Testis (tissue), 5 donors: ENCODE data around the gene CFAP54. TPM values are rescaled to one million over a fixed set of nuclear protein-coding genes. Genes with fewer than 3 reads are reported as not detected.

Experiments
- DNase-seq: peaks from one replicate; pipeline ENCODE4 v3.0.0-alpha.2; 2019
- H3K27ac ChIP-seq, 2 donors: fragments of 200-600 bp; sonication (generic); one replicate each; pipeline ENCODE4 v1.5.1; 2019
- H3K27me3 ChIP-seq: fragments of 200-600 bp; sonication (generic); one replicate; pipeline ENCODE4 v1.5.1; 2019
- H3K36me3 ChIP-seq: fragments of 200-600 bp; sonication (generic); one replicate; pipeline ENCODE4 v1.5.1; 2017; ENCODE audit warnings: low read depth; ENCODE audit errors: missing control alignments
- H3K4me1 ChIP-seq: fragments of 200-600 bp; sonication (generic); one replicate; pipeline ENCODE4 v1.5.1; 2019
- H3K4me3 ChIP-seq, 2 donors: fragments of 200-600 bp; sonication (generic); one replicate each; pipeline ENCODE4 v1.5.1; 2017 to 2019
- H3K9me3 ChIP-seq: fragments of 200-600 bp; sonication (generic); one replicate; pipeline ENCODE4 v1.5.1; 2017
- POLR2A ChIP-seq: fragments of 450-650 bp; IDR thresholded peaks from one replicate; pipeline ENCODE4 v1.6.1; 2017; ENCODE audit warnings: antibody characterized with exemption, mild to moderate bottlenecking, moderate library complexity
- WGBS, 2 donors: methylation state at CpG; one replicate each; pipeline ENCODE4 v1.1.5; 2018; 5-methylcytosine and 5-hydroxymethylcytosine counted together
- intact Hi-C: fragments of 100-400 bp; cut with DNase I; formaldehyde crosslinking; loops from one replicate; pipeline ENCODE4 v1.15.1; 2023; ENCODE audit warnings: low total_unique reads
- long read RNA-seq, 2 donors: transcript quantifications; one replicate each; lab custom pipeline, GENCODE V29; 2026
- polyA plus RNA-seq: library from polyadenylated mRNA; stranded (reverse); fragments of 350-450 nt; fragmentation: Illumina TruSeq; extraction: RNeasy Lipid Tissue Mini Kit (QIAGEN cat#74804); gene quantifications from one replicate; pipeline ENCODE4 v1.2.3, GENCODE V29; 2014; ENCODE audit warnings: low read depth, low replicate concordance; ENCODE audit not compliant: insufficient read depth
- total RNA-seq, 2 donors: library from RNA; depleted of rRNA; stranded (reverse); fragments of >200 nt; gene quantifications; one replicate each; pipeline ENCODE4 v1.2.3, GENCODE V29; 2016
- TF ChIP-seq, protein P1 (sequence below), 3 experiments: fragments of 450-650 bp in 2 of 3; fragments of 200-600 bp in 1 of 3; sonication (generic) in 1 of 3; IDR thresholded peaks; one replicate each; pipeline ENCODE4 v1.5.1; 2016 to 2019; ENCODE audit warnings: antibody characterized with exemption in 3 of 3, mild to moderate bottlenecking in 2 of 3, moderate library complexity in 1 of 3

Gene CFAP54, protein sequence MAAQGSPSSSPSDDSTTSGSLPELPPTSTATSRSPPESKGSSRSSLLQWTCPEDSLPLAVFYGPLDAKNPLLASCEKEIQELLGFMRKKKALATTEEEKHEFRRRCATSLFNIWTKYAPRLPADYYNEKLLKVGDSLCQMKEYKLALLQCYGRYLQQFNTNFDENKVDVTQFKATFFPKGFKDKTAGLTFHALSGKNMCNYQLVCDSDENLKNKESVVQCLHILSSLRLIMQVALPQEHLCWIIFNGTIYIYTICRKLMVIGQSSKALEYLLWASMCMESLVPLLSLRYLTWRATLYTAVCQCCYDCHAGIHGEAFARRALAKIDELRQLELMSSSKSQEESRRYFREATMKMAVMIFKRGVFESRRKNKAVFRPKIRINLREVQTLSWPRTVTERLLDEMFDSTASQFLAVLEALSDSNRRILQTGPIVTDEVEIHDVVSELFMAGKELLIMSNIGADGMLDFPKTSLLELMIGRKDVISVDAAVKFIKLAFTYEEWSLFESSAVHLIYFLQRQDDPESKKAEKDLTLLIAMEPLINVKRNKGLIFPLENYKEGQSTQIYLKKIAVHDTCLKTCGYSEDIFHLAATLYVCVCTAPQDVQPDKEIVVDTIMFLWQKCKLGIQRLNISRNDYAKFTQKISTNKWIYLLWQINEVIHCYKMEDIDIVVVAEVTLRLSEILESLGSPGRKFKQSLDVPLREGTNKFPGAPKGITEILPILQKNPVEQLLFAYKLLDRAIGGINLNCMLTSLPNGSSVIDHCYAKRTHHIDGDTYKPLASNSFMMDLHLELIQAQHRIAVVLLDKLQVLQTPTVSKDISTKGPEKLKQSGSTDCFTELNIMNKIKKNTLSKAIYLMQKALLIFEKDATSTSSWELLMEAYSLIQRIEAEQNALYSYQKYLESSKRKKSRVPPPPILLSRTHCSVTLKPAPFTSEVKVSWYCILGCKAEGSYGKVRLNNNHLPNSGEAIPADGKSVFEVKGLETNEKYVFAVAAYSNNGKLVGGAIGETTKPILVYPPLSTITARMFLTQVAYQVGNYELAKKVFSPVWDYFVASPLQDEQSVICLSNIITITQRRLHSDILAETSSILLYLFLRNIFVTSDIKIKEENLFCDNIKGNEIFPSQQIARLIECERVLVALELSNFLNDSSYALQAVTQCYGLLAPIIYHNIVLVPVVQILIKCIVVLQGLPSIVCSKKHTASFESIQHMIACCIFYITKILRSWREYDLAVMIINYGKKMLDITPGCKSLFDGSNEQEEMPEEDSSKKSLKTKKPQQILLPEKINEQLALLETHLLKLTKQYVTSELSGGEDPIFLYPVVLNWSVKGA (N-terminal part only)
- total RNA-seq (10 to 100 TPM; 14.4 to 36.9 TPM), polyA plus RNA-seq (8.4 TPM)
- long read RNA-seq, donor 1: 0 reads
- long read RNA-seq, donor 2: 0 reads

DNA sequence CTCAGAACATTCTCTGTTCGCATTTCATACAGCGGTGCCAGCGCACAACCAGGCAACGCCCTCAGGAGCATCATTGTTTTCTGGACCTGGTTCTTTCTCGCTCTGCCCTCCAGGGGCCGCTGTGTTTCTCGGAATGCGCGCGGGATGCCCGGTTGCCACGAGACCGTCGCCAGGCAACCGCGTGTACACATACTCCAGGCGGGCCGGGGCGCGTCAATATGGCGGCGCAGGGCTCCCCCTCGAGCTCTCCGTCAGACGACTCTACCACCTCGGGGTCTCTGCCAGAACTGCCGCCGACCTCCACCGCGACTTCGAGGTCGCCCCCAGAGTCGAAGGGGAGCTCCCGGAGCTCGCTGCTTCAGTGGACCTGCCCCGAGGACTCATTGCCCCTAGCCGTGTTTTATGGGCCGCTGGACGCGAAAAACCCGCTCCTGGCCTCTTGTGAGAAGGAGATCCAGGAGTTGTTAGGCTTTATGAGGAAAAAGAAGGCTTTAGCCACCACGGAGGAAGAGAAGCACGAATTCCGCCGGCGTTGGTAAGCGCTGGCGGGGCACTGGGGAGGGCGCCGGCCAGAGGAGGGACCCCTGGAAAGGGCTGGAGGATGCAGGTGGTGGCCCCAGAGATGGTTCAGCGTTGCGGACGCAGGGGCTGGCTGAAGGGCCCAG, at the start of gene CFAP54:
CFAP54 (plus strand) TSS at position 186 of the 665 bp plus-strand sequence; CDS start at position 219, 33 bp downstream.
- Histone ChIP-seq H3K36me3 (no peaks in the 10 kb centered on the region), H3K4me1 (no peaks in the 10 kb centered on the region), H3K27me3 (no peaks in the 10 kb centered on the region), H3K9me3 (no peaks in the 10 kb centered on the region), H3K27ac (peak within 1 kb of the TSS in 1 of 2 donors; percentile 4), H3K4me3 (peak within 1 kb of the TSS; percentile 48 to 82)
- DNase-seq: peak; percentile 98
- no peak for TF ChIP-seq POLR2A
- TF ChIP-seq, protein P1, sequence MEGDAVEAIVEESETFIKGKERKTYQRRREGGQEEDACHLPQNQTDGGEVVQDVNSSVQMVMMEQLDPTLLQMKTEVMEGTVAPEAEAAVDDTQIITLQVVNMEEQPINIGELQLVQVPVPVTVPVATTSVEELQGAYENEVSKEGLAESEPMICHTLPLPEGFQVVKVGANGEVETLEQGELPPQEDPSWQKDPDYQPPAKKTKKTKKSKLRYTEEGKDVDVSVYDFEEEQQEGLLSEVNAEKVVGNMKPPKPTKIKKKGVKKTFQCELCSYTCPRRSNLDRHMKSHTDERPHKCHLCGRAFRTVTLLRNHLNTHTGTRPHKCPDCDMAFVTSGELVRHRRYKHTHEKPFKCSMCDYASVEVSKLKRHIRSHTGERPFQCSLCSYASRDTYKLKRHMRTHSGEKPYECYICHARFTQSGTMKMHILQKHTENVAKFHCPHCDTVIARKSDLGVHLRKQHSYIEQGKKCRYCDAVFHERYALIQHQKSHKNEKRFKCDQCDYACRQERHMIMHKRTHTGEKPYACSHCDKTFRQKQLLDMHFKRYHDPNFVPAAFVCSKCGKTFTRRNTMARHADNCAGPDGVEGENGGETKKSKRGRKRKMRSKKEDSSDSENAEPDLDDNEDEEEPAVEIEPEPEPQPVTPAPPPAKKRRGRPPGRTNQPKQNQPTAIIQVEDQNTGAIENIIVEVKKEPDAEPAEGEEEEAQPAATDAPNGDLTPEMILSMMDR (IDR thresholded peaks at IDR 0.05): peak; percentile 81 to 95 (median 84)
- 1 to 2% methylated on average over 24 to 43 of the region's 53 CpGs for WGBS, 2 donors
- intact Hi-C loops: no loop called here

DNA sequence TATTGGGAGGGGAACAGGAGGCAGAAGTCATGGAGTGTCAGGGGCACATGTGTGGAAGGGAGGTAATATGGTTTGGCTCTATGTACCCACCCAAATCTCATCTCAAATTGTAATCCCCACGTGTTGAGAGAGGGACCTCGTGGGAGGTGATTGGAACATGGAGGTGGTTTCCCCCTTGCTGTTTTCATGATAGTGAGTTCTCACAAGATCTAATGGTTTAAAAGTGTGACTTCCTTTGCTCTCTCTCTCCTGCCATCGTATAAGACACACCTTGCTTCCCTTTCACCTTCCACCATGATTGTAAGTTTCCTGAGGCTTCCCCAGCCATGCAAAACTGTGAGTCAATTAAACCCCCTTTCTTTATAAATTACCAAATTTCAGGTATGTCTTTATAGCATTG, 47.6 kb upstream of the CFAP54 start:
- no peak overlapping the region for H3K4me3 ChIP-seq
- TF ChIP-seq POLR2A: no peak
- TF ChIP-seq, protein P1 (IDR thresholded peaks at IDR 0.05): no peak
- no peak overlapping the region for H3K27ac ChIP-seq
- no peaks in the 10 kb centered on the region for H3K9me3 ChIP-seq
- no peak for DNase-seq
- 68 to 73% methylated on average over 3 of the region's 3 CpGs for WGBS, 2 donors
- intact Hi-C loops: no loop called here
- H3K36me3 ChIP-seq: no peaks in the 10 kb centered on the region
- no peaks in the 10 kb centered on the region for H3K4me1 ChIP-seq
- no peaks in the 10 kb centered on the region for H3K27me3 ChIP-seq

DNA sequence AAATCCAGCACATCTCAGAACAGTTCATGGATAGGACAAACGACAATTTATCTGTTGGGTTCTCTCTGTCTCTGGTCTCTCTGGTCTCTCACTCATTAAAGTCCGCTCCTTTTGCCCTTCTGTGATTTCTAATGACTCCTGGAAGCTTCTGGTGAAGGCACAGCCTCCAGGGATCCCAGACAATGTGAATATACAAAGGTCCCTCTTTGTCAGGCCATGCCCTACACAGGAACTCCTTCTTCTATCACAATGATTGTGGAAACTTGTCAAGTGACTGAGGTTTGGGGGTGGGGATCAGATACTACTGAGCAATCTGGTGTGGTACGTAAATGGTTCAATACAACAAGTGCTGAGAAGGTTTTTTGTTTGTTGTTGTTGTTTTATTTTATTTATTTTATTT, 46.5 kb upstream of the CFAP54 start:
- H3K4me1 ChIP-seq: no peaks in the 10 kb centered on the region
- DNase-seq: no peak
- intact Hi-C loops: no loop called here
- no peaks in the 10 kb centered on the region for H3K9me3 ChIP-seq
- WGBS, 2 donors: 85 to 95% methylated on average over 3 of the region's 3 CpGs
- no peak overlapping the region for H3K27ac ChIP-seq
- H3K36me3 ChIP-seq: no peaks in the 10 kb centered on the region
- TF ChIP-seq, protein P1 (IDR thresholded peaks at IDR 0.05): no peak
- no peak for TF ChIP-seq POLR2A
- no peak overlapping the region for H3K4me3 ChIP-seq
- H3K27me3 ChIP-seq: no peaks in the 10 kb centered on the region

DNA sequence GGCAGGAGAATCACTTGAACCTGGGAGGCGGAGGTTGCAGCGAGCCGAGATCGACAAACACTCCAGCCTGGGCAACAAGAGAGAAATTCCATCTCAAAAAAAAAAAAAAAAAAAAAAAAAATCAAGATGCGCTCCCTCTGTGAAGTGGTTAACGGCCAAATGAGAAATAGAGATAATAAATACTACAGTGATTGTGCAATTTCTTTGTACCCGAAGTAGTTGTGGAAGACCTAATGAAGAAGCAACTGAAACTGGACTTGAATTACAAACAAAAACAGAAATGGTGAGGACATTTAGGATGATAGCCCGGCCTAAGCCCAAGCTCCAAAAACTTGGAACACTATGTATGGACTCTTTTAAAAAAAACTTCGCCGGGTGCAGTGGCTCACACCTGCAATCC, 45.0 kb upstream of the CFAP54 start:
- Histone ChIP-seq H3K36me3 (no peaks in the 10 kb centered on the region), H3K4me3 (no peak overlapping the region), H3K27me3 (no peaks in the 10 kb centered on the region), H3K9me3 (no peaks in the 10 kb centered on the region), H3K4me1 (no peaks in the 10 kb centered on the region), H3K27ac (no peak overlapping the region)
- DNase-seq: no peak
- intact Hi-C loops: no loop called here
- WGBS, 2 donors: 95 to 96% methylated on average over 10 of the region's 10 CpGs
- TF ChIP-seq POLR2A: no peak
- TF ChIP-seq, protein P1 (IDR thresholded peaks at IDR 0.05): no peak
